ENCODE results near the gene METTL22.

METTL22 gene

DNA sequence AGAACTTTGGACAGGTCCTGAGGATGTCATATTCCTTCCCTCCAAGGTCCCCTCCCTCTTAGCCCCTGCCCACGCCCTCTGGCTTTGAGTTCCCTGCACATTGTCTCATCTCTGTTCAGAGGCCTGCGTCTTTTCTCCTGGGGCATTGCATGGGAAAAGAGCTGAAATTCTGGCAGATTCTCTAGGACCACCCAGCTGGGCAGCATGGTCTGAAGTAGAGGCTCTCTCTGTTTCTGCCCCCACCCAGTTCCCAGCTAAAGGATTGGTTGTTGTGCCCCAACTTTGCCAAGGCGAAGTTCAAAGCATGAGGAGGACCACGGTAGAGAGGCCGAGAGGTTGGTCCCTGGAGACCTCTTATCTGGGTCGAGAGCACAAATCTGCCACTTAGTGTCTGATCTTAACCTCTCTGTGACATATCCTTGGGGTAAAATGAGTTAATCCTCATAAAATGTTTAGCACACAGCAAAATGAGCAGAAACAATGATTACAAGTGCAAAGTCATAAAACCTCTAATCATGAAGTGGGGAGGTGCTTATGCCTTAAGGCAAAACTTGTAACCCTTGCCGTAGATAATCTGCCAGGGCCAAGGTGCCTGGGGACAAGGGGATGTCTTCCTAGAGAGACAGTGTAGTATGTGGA is 55.4 kb downstream of the METTL22 start:
- H3K4me3 ChIP-seq (ENCODE audit: low read depth, low read length), result no peak overlapping the region
- TF ChIP-seq, protein P1, sequence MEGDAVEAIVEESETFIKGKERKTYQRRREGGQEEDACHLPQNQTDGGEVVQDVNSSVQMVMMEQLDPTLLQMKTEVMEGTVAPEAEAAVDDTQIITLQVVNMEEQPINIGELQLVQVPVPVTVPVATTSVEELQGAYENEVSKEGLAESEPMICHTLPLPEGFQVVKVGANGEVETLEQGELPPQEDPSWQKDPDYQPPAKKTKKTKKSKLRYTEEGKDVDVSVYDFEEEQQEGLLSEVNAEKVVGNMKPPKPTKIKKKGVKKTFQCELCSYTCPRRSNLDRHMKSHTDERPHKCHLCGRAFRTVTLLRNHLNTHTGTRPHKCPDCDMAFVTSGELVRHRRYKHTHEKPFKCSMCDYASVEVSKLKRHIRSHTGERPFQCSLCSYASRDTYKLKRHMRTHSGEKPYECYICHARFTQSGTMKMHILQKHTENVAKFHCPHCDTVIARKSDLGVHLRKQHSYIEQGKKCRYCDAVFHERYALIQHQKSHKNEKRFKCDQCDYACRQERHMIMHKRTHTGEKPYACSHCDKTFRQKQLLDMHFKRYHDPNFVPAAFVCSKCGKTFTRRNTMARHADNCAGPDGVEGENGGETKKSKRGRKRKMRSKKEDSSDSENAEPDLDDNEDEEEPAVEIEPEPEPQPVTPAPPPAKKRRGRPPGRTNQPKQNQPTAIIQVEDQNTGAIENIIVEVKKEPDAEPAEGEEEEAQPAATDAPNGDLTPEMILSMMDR (IDR thresholded peaks at IDR 0.05; ENCODE audit: control insufficient read depth, extremely low read depth, insufficient read depth), result no peak
- DNase-seq (ENCODE audit: low read depth), result no peak

DNA sequence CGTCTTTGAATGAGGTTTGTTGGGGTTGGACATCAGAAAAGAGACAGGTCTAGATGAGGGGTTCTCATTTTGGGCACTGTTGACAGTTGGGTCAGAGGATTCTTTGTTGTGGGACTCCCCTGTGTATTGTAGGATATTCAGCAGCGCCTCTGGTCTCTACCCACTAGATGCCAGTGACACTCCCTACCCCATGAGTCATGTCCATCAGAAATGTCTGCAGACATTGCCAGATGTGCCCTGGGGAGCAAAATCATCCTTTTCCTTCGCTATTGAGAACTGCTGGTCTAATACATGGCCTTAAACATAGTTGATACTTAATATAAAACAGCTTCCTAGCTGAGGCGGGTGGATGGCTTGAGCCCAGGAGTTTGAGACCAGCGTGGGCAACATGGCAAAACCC is 56.0 kb downstream of the METTL22 start:
- no peak for DNase-seq (ENCODE audit: low read depth)
- TF ChIP-seq, protein P1 (IDR thresholded peaks at IDR 0.05; ENCODE audit: control insufficient read depth, extremely low read depth, insufficient read depth), result no peak
- H3K4me3 ChIP-seq (ENCODE audit: low read depth, low read length), result no peak overlapping the region

DNA sequence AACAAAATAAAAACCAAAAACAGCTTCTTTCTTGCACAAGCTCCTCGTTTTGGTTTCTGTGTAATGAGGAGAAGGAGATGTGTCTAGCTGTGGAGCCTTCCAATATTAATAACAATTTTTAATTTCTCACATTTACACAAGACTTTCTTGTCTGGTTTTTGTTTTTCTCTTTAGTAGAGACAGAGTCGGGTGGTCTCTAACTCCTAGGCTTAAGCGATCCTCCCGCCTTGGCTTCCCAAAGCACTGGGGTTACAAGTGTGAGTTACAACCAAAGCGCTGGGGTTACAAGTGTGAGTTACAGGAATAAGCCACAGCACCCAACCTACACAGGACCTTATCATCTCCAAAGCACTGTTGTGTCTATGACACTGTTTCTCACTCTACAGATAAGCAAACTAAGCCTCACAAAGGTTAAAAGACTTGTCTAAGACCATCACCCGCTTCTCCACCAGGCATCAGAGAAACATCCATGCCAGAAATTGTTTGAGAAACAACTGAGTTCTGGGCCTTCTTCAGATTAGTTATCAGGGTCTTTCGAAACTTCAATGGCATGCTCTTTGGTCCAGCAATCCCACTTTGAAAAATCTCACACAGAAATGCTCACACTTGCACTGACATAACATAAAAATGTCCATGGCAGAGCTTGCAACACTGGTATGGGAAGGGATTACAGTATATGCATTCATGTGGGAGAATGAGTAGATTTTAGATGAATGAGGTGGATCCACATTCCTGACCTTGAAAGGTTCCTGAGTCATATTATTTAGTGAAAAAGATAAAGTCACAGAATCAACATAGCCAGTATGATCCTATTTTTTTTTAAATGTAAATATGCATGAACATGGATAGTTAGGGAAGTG is 56.8 kb downstream of the METTL22 start:
- TF ChIP-seq, protein P1 (IDR thresholded peaks at IDR 0.05; ENCODE audit: control insufficient read depth, extremely low read depth, insufficient read depth), result no peak
- DNase-seq (ENCODE audit: low read depth), result no peak
- H3K4me3 ChIP-seq (ENCODE audit: low read depth, low read length), result no peak overlapping the region

DNA sequence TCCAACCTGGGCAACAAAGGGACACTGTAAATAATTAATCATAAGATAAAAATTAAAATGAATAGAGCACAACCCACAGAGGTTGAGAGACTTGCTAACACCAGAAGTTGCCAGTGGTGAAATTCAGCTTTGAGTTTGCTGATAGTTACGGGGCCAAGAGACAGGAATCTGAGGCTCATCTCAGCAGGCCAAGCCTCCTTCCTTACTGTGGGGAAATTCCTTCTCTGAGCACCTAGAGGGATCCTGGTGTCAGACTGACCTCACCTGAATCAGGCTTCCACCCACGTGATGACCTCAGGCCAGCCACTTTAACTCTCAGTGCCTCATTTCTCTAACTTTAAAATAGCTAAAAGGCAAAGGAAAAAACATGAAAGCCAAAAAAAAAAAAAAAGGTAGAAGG is 57.7 kb downstream of the METTL22 start:
- TF ChIP-seq, protein P1 (IDR thresholded peaks at IDR 0.05; ENCODE audit: control insufficient read depth, extremely low read depth, insufficient read depth), result no peak
- H3K4me3 ChIP-seq (ENCODE audit: low read depth, low read length), result no peak overlapping the region
- no peak for DNase-seq (ENCODE audit: low read depth)

DNA sequence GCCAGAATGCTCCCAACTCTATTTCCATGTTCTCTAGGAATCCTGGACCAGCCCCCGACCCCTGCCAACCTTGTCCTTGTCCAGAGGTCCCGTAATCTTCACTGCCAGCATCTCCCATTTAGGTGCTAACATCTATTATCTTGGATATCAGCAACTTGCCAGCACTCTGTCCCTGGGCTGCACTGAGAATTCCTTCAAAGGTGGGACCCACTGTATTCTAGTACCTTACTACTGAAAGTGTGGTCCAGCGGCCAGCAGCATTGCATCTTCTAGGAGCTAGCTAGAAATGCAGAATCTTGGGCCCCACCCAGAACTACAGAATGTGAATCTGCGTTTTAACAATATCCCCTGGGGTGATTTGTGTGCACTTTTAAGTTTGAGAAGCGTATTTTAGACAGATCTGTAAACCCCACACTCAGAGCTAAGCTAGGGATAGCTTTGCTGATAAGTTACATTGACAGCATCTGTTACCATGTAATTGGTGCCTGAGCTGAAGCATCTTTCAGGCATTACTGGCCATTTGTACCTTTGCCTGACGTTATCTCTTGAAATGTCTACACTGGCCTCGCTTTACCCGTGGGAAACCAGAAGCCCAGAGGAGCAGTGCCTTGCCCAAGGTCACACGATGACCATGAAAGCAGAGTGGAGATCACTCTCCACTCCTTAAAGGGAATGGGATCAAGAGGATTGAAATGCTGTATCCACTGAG is 61.2 kb downstream of the METTL22 start:
- no peak for DNase-seq (ENCODE audit: low read depth)
- H3K4me3 ChIP-seq (ENCODE audit: low read depth, low read length), result no peak overlapping the region
- TF ChIP-seq, protein P1 (IDR thresholded peaks at IDR 0.05; ENCODE audit: control insufficient read depth, extremely low read depth, insufficient read depth), result no peak

DNA sequence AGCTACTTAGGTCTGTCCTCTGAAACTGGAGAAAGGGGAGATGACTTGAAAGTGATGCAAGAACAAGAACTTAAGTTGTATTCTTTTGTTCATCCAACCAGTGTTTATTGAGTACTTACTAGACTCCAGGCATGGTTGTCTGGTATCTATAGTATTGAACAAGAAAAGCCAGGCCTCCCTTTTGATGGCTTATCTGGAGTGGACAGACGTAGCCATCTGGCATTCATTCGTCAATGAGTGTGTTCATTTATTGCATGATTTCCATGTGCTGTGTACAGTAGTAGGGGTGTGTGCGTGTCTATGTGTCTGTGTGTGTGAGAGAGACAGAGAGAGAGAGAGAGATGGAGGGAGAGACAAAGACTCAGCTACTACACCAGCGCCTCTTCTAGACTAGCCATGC is 62.1 kb downstream of the METTL22 start:
- no peak for DNase-seq (ENCODE audit: low read depth)
- TF ChIP-seq, protein P1 (IDR thresholded peaks at IDR 0.05; ENCODE audit: control insufficient read depth, extremely low read depth, insufficient read depth), result no peak
- H3K4me3 ChIP-seq (ENCODE audit: low read depth, low read length), result no peak overlapping the region

All from LNCaP clone FGC (cell line).